Activated naive CD8-positive, alpha-beta T cell (primary cell): ENCODE measurements around the gene TULP4.
"Not testable (repeated sequence)": the region's sequence is repeated elsewhere in the genome, so short reads cannot be mapped to it uniquely, and the experiment has no call there.

Experiments used
- H3K27ac Mint-ChIP-seq: one replicate; pipeline ENCODE4 v1.8.0; 2021; ENCODE audit warnings: mixed read lengths
- H3K27me3 Mint-ChIP-seq: one replicate; pipeline ENCODE4 v1.8.0; 2021; ENCODE audit warnings: mixed read lengths
- H3K36me3 Mint-ChIP-seq: one replicate; pipeline ENCODE4 v1.8.0; 2021; ENCODE audit warnings: mixed read lengths
- H3K4me1 Mint-ChIP-seq: one replicate; pipeline ENCODE4 v1.8.0; 2021; ENCODE audit warnings: low read depth, mixed read lengths
- H3K4me3 Mint-ChIP-seq: one replicate; pipeline ENCODE4 v1.8.0; 2021; ENCODE audit warnings: mild to moderate bottlenecking, mixed read lengths
- H3K9me3 Mint-ChIP-seq: one replicate; pipeline ENCODE4 v1.8.0; 2021; ENCODE audit warnings: low read depth, mixed read lengths

TULP4 gene

DNA sequence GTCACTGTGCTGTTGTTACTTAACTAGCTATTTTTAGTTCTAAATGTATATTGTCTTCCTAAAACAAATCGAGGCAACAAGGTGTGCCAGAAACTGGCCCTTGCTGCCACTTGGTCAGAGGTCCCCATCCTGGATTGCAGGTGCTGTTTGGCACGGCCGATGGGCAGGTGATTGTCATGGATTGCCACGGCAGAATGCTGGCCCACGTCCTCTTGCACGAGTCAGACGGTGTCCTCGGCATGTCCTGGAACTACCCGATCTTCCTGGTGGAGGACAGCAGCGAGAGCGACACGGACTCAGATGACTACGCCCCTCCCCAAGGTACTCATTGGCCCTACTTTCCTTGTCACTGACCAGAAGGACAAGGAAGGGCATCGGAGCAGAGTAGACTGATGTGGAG lies 136.6 kb downstream of the TULP4 start:
- no peak overlapping the region for H3K4me3 Mint-ChIP-seq
- H3K36me3 Mint-ChIP-seq: peaks cover 9% of the 10 kb centered on the region
- H3K9me3 Mint-ChIP-seq: no peaks in the 10 kb centered on the region
- H3K27ac Mint-ChIP-seq: no peak overlapping the region
- H3K27me3 Mint-ChIP-seq: no peaks in the 10 kb centered on the region
- H3K4me1 Mint-ChIP-seq: no peaks in the 10 kb centered on the region

DNA sequence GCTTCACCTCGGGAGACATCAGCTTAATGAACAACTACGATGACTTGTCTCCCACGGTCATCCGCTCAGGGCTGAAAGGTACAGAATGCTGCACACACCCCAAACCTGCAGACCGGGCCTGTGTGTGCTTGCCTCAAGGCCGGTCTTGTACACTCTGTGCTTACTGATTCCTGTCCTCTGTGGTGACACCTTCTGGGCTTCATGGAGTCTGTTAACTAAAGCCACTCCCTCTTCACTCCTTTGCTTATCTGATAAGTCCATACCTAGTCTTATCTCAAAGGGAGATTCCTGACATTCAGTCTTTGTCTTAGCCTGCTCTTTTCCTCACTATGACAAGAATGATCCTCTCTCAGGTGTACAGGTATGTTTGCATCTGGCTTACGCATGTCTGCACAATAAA lies 139.9 kb downstream of the TULP4 start:
- no peaks in the 10 kb centered on the region for H3K9me3 Mint-ChIP-seq
- no peak overlapping the region for H3K27ac Mint-ChIP-seq
- H3K36me3 Mint-ChIP-seq: peaks cover 12% of the 10 kb centered on the region
- no peak overlapping the region for H3K4me3 Mint-ChIP-seq
- no peaks in the 10 kb centered on the region for H3K4me1 Mint-ChIP-seq
- no peaks in the 10 kb centered on the region for H3K27me3 Mint-ChIP-seq

DNA sequence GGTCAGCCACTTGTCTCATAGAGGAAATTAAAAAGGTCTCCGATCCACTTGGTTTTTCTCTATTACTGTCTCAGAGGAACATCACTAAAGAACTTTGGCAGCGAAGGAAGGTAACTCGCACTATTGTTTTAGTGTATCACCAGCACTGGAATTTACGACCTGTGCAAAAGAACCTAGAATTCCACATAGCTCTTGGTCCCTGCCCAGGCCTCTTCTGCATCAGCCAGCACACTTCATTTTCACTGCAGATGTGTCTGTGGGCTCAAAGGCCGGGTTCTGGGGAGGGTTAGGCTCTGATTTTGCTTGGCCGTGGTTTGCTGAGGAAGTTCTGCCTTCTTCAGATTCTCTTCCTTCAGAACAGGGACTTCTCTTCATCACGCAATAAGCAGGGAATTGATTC lies 144.9 kb downstream of the TULP4 start:
- no peak overlapping the region for H3K4me3 Mint-ChIP-seq
- no peaks in the 10 kb centered on the region for H3K27me3 Mint-ChIP-seq
- H3K9me3 Mint-ChIP-seq: no peaks in the 10 kb centered on the region
- no peaks in the 10 kb centered on the region for H3K4me1 Mint-ChIP-seq
- H3K36me3 Mint-ChIP-seq: peaks cover 16% of the 10 kb centered on the region
- no peak overlapping the region for H3K27ac Mint-ChIP-seq

DNA sequence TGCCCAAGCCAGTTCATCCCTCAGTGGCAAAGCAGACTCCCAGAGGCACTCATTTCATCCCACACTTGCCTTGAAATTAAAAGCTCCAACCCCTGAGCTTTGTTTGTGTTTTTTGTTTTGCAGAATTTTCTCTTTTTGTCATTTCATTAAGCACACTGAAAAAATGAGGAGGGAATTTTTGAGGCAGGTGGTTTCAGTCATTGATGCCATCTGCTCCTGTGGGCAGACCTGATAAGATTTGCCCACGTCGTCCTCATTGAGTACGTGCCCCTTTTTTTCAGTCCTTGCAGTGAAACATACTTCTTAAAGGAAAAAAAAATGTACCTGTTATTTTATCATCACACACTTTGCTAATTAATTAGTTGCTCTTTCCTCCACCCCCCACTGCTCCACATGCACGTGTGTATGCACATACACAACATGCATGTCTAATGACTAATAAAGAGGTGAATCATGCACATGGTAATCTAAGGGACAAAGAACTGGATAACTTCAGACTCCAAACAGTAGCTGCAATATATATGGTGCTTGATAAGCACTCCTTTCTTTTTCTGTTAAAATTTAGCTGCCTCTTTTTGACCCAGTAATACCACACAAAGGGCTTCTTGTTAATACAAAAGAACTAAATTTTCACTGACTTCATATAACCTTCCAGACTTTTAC lies 145.5 kb downstream of the TULP4 start:
- Mint-ChIP-seq H3K4me3 (no peak overlapping the region), H3K27me3 (no peaks in the 10 kb centered on the region), H3K27ac (no peak overlapping the region), H3K9me3 (no peaks in the 10 kb centered on the region), H3K4me1 (no peaks in the 10 kb centered on the region), H3K36me3 (peaks cover 14% of the 10 kb centered on the region)

DNA sequence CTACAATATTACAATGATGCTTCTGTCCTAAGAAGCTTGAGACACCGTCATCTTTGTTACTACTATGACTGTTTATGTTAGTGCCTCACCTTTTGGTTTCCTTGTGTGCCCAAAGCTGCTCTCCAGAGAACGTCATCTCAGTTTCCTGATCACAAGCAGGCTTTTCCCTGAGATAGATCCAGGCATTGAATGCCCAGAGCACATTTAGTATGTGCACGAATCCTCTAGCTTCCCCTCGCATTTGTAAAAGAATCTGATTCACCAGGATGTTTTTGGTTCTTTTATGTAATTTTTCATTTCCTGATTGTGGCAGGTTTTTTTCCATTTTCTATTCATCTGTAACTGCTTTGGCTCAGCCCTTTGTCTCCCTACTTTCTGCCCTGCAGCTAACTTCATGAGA lies 147.5 kb downstream of the TULP4 start:
- Mint-ChIP-seq H3K27me3 (no peaks in the 10 kb centered on the region), H3K36me3 (peaks cover 11% of the 10 kb centered on the region), H3K4me1 (no peaks in the 10 kb centered on the region), H3K9me3 (no peaks in the 10 kb centered on the region), H3K27ac (no peak overlapping the region), H3K4me3 (no peak overlapping the region)

DNA sequence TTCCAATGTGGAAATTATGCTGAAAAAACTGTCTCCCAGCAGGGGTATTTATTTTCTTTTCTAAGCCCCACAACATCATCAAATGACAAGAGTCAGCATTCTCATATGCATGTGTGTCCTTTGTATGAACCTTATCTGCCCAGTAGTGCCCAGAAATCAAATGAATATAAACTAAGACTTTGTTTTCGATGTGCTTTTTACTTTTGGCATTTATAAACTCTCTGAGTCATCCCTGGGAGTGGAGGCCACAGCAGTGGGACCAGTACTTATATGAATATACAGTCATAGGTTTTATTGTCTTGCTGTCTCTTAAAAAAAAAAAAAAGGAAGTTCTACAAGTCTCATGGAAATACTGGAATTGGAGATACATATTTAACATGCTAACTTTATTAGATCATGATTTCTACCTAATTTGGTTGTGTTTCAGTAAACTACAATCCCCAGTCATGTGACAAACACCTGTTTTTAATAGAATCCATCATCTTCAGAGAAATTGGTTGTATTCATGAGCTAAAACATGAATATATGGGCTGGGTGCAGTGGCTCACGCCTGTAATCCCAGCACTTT lies 148.4 kb downstream of the TULP4 start:
- H3K36me3 Mint-ChIP-seq: peaks cover 18% of the 10 kb centered on the region
- H3K27ac Mint-ChIP-seq: no peak overlapping the region
- no peaks in the 10 kb centered on the region for H3K27me3 Mint-ChIP-seq
- H3K4me3 Mint-ChIP-seq: no peak overlapping the region
- no peaks in the 10 kb centered on the region for H3K4me1 Mint-ChIP-seq
- H3K9me3 Mint-ChIP-seq: no peaks in the 10 kb centered on the region

DNA sequence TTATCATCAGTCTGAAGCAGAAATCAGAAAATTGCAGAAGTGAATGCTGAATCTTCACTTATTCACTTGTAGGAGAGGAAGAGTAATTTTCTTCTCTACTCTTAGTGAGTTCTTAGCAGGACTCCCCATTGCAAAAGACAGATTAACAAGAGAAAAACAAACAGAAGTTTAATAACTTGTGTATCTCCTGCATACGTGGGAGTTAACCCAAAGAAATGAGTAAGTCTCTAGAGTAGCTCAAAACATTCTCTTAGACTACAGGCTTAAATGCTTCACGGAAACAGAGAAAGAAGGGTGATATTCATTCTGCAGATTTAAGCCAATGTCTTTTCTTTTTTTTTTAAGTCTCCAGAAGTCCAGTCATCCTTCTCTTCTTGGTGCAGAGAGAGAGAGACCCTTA lies 149.7 kb downstream of the TULP4 start:
- peaks cover 23% of the 10 kb centered on the region for H3K36me3 Mint-ChIP-seq
- no peaks in the 10 kb centered on the region for H3K4me1 Mint-ChIP-seq
- H3K27me3 Mint-ChIP-seq: no peaks in the 10 kb centered on the region
- no peak overlapping the region for H3K4me3 Mint-ChIP-seq
- no peaks in the 10 kb centered on the region for H3K9me3 Mint-ChIP-seq
- no peak overlapping the region for H3K27ac Mint-ChIP-seq

DNA sequence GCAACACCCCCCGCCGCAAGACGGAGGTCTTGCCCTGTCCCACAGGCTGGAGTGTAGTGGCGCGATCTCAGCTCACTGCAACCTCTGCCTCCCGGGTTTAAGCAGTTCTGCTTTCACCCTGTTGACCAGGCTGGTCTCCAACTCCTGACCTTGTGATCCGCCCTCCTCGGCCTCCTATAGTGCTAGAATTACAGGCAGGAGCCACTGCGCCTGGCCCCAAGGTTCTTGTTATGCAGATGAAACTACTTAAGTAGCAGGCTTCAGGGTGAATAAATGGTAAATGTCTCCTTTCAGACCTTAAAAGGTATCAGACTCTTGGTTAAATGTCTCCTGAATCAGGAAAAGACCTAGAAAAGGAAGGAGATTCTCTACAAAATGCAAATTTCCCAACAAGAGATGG lies 152.2 kb downstream of the TULP4 start:
- Mint-ChIP-seq H3K4me3 (no peak overlapping the region), H3K4me1 (no peaks in the 10 kb centered on the region), H3K9me3 (no peaks in the 10 kb centered on the region), H3K36me3 (peaks cover 18% of the 10 kb centered on the region), H3K27me3 (no peaks in the 10 kb centered on the region), H3K27ac (no peak overlapping the region)

DNA sequence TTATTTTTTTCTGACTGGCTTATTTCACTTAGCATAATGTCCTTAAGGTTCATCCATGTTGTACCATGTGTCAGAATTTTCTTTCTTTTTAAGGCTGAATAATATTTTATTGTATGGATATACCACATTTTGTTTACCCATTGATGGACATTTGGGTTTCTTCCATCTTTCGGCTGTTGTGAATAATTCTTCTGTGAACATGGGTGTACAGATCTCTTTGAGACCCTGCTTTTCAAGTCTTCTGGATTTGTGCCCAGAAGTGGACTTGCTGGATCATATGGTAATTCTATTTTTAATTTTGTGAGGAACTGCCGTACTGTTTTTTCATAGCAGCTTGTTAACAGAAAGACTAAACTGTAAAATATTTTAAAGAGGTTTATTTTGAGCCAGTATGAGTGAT lies 153.0 kb downstream of the TULP4 start:
- Mint-ChIP-seq H3K9me3 (no peaks in the 10 kb centered on the region), H3K36me3 (peaks cover 18% of the 10 kb centered on the region), H3K4me3 (no peak overlapping the region), H3K27me3 (no peaks in the 10 kb centered on the region), H3K4me1 (no peaks in the 10 kb centered on the region), H3K27ac (no peak overlapping the region)

DNA sequence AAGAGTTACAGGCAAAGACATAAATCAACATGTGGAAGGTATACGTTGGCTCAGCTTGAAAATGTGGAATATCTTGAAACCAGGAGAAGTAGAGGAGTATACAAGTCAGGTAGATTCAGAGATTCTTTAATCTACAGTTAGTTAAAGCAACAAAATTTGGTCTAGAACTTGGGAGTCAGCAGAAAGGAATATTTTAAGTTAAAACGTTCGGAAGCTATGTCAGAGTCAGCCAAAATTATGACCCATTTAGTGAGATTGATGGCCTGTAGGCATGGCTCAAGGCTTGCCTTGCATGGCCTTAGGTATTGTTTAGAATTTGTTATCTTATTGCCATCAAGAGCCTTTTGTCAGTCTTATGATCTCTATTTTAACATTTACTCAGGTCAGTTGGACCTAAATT lies 153.5 kb downstream of the TULP4 start:
- H3K36me3 Mint-ChIP-seq: peaks cover 18% of the 10 kb centered on the region
- no peaks in the 10 kb centered on the region for H3K4me1 Mint-ChIP-seq
- no peaks in the 10 kb centered on the region for H3K27me3 Mint-ChIP-seq
- H3K9me3 Mint-ChIP-seq: no peaks in the 10 kb centered on the region
- no peak overlapping the region for H3K27ac Mint-ChIP-seq
- H3K4me3 Mint-ChIP-seq: no peak overlapping the region

DNA sequence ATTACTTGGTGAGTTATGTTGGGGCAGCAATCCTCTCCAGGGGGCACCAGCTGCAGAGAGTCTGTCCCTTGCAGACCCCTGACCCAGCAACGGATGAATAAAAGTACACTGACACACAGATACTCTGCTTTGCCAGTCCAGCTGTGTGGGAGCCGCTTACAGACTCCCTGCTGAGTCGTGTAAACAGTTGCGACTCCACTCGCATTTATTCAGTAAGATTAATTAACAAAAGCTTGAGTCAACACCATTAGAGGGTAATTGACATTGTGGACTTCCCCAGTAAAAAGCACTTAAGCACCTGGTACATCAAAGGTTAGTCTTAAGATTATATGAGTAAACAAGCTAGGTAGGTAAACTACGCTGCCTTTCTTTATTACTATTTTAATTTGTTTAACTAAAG lies 155.7 kb downstream of the TULP4 start:
- Mint-ChIP-seq H3K27ac (no peak overlapping the region), H3K27me3 (no peaks in the 10 kb centered on the region), H3K4me3 (no peak overlapping the region), H3K36me3 (peaks cover 22% of the 10 kb centered on the region), H3K9me3 (no peaks in the 10 kb centered on the region), H3K4me1 (no peaks in the 10 kb centered on the region)

DNA sequence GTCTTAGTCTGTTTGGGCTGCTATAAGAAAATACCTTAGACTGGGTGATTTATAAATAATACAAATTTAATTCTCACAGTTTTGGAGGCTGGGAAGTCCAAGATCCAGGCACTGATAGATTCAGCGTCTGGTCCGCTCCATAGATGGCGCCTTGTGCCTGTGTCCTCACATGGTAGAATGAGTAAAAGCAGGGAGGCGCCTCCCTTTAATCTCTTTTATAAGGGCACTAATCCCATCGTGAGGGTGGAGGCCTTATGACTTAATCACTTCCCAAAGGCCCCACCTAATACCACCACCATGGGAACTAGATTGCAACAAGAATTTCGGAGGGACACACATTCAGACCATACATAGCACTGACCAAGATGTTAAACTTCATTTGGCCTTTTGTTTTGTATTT lies 156.4 kb downstream of the TULP4 start:
- Mint-ChIP-seq H3K4me1 (no peaks in the 10 kb centered on the region), H3K9me3 (no peaks in the 10 kb centered on the region), H3K4me3 (no peak overlapping the region), H3K27ac (no peak overlapping the region), H3K36me3 (peaks cover 22% of the 10 kb centered on the region), H3K27me3 (no peaks in the 10 kb centered on the region)

DNA sequence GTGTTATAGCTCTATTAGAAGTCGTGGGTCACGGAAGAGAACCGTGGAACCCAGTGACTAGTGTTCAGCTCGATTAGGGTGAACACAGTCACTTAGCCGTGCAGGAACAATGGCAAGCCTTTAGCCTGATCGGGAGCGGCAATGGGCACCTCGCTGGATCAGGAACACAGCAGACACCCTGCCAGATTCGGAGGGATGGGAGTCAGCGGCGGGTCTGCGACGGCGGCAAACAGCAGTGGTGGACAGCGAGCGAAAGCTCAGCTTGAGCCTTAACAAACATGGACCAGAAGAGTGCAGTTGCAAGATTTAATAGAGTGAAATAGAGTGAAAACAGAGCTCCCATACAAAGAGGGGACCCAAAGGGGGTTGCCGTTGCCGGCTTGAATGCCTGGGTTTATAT lies 157.8 kb downstream of the TULP4 start:
- H3K9me3 Mint-ChIP-seq, H3K4me3 Mint-ChIP-seq, H3K27me3 Mint-ChIP-seq, H3K27ac Mint-ChIP-seq, H3K4me1 Mint-ChIP-seq: not testable (repeated sequence)
- H3K36me3 Mint-ChIP-seq: peaks cover 18% of the 10 kb centered on the region

DNA sequence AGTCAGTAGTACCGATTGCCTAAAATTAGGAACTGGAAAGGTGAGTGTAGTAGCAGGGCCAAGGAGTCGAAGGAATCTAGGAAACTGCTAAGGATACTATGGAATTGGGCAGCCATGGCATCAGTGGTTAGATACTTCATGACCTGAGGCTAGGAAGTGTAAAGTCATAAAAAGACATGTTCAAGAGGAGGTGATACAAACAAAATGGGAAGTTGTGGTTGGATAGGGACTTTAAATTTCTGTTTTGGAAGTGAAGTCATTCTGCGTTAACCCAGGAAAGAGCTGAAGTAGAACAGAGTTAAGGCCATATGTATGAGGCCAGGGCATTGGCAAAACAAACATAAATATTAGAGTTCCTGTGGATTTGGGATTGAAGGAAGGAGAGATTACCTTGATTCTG lies 159.1 kb downstream of the TULP4 start:
- Mint-ChIP-seq H3K36me3 (peaks cover 15% of the 10 kb centered on the region), H3K4me3 (no peak overlapping the region), H3K27ac (no peak overlapping the region), H3K9me3 (no peaks in the 10 kb centered on the region), H3K27me3 (no peaks in the 10 kb centered on the region), H3K4me1 (no peaks in the 10 kb centered on the region)

DNA sequence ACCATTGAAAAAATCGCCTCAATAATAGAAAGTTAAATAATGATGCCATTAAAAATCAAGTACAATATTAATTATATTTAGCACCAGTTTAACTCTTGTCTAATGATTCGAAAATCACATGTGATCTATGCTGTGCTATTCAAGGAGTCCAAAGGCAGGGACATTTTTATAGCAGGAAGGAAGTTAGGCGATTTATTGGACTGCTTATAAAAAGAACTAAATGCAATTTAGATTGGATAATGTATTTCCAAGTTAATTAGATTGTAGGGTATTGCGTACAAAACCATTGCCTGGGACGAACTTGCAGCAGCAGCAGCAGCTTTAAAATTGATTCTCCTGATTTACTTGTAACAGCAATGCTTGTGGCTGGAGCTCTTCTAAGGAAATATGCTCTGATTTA lies 160.2 kb downstream of the TULP4 start:
- H3K27me3 Mint-ChIP-seq: no peaks in the 10 kb centered on the region
- no peak overlapping the region for H3K27ac Mint-ChIP-seq
- H3K4me1 Mint-ChIP-seq: no peaks in the 10 kb centered on the region
- H3K36me3 Mint-ChIP-seq: peaks cover 14% of the 10 kb centered on the region
- no peak overlapping the region for H3K4me3 Mint-ChIP-seq
- H3K9me3 Mint-ChIP-seq: no peaks in the 10 kb centered on the region

DNA sequence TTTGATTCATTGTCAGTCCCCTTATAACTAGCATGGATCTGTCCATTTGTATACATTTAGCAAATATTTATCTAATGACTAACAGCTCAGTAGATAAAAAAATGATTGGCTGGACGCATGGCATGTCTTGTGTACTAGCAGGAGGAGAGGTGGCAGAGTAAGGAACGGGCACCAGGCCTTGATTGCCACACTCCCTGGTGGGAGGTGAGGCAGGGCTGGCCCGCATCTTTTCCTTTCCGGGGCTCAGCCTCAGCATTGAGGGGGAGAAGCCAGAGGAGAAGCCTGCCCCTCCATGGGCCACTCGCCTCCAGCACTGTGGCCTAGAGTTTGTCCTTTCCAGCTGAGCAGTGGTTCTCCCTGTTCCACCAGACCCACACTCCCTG lies 162.7 kb downstream of the TULP4 start:
- H3K4me1 Mint-ChIP-seq: no peaks in the 10 kb centered on the region
- no peaks in the 10 kb centered on the region for H3K27me3 Mint-ChIP-seq
- peaks cover 16% of the 10 kb centered on the region for H3K36me3 Mint-ChIP-seq
- H3K9me3 Mint-ChIP-seq: no peaks in the 10 kb centered on the region
- H3K4me3 Mint-ChIP-seq: no peak overlapping the region
- no peak overlapping the region for H3K27ac Mint-ChIP-seq
